ENCODE measurements around the gene CRYBA1. TPM values are rescaled to one million over a fixed set of nuclear protein-coding genes. Genes with fewer than 3 reads are reported as not detected.

CRYBA1 gene
- total and polyA plus RNA-seq, 2 of the 8 experiments (the other 6 are each of a cell fraction or from before 2014, with no cell fraction given) = not detected

DNA sequence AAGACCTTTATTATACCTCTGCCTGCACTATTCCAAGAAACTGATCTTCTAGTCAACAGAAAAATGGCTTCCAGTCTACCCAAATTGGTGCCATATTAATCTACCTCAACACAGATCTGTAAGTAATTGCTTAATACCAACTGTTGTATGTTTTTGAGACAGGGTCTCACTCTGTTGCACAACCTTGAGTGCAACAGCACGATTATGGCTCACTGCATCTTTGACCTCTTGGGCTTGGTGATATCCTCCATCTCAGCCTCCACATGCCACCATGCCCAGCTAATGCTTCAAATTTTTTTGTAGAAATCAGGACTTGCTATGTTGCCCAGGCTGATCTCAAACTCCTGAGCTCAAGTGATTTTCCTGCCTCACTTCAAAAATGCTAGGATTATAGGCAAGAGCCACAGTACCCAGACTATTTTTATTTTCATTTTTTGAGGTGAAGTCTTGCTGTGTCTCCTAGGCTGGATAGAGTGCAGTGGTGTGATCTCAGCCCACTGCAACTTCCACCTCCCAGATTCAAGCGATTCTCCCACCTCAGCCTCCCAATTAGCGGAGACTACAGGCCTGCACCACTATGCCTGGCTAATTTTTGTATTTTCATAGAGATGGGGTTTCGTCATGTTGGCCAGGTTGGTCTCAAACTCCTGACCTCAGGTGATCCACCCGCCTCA is 32.9 kb downstream of the CRYBA1 start:
- Histone ChIP-seq H4K91ac (replicated peaks; ENCODE audit: insufficient read length, low read length) (no peak overlapping the region), H3K18ac (ENCODE audit: extremely low read depth, low read length) (no peak overlapping the region), H3K9ac (replicated peaks in 1 of 4; ENCODE audit: extremely low read depth in 1 of 4, low read depth in 3 of 4, low read length in 3 of 4) (no peak overlapping the region), H4K20me1 (replicated peaks in 1 of 2; ENCODE audit: control insufficient read depth in 1 of 2, insufficient read depth in 2 of 2, low read length in 2 of 2) (peaks cover 32 to 48% of the 10 kb centered on the region in 2 experiments), H3K27me3 (replicated peaks in 1 of 4; ENCODE audit: control insufficient read depth in 3 of 4, extremely low read depth in 1 of 4, insufficient read depth in 3 of 4, low read length in 3 of 4) (no peaks in the 10 kb centered on the region), H3K27ac (ENCODE audit: low read depth, low read length) (no peak overlapping the region), H3K79me1 (ENCODE audit: low read depth, low read length) (peaks cover 6% of the 10 kb centered on the region), H3K4ac (replicated peaks; ENCODE audit: insufficient read length, low read depth, low read length) (no peak overlapping the region), H2AK5ac (ENCODE audit: low read depth, low read length) (no peak overlapping the region), H3K14ac (ENCODE audit: insufficient read length) (no peak overlapping the region), H2BK12ac (ENCODE audit: low read depth, low read length) (no peak overlapping the region), H3K9me3 (ENCODE audit: insufficient read depth in 2 of 2, low read depth in 1 of 2, low read length in 1 of 2) (no peaks in the 10 kb centered on the region), H3K23ac (ENCODE audit: insufficient read length) (no peak overlapping the region), H4K5ac (ENCODE audit: insufficient read length, low read depth, low read length) (no peak overlapping the region), H2BK20ac (ENCODE audit: low read length) (no peak overlapping the region), H3K79me2 (ENCODE audit: control insufficient read depth in 1 of 2, insufficient read depth in 2 of 2, low read length in 2 of 2) (peaks cover 71 to 98% of the 10 kb centered on the region in 2 experiments), H3K4me2 (ENCODE audit: insufficient read depth in 1 of 2, low read depth in 2 of 2, low read length in 2 of 2) (0 out of 4 replicates have a peak overlapping the region, but pooled peaks of 1 of the 2 experiments have one; percentile 7), H3K23me2 (ENCODE audit: low read depth, low read length) (no peaks in the 10 kb centered on the region), H2BK120ac (replicated peaks; ENCODE audit: low read depth, low read length) (no peak overlapping the region), H3K4me1 (replicated peaks in 1 of 4; ENCODE audit: control insufficient read depth in 3 of 4, insufficient read depth in 4 of 4, low read length in 3 of 4) (no peaks in the 10 kb centered on the region), H4K8ac (ENCODE audit: extremely low read depth, insufficient read depth, low read length) (no peak overlapping the region), H2BK15ac (ENCODE audit: low read length) (no peak overlapping the region), H2AFZ (ENCODE audit: low read length) (no peak overlapping the region), H3K36me3 (ENCODE audit: control insufficient read depth in 2 of 4, insufficient read depth in 4 of 4, low read length in 3 of 4) (peaks cover 8 to 71% (median 21%) of the 10 kb centered on the region in 4 experiments; a peak in 6 of 8 replicates), H2BK5ac (ENCODE audit: low read depth, low read length) (no peak overlapping the region), H3K4me3 (ENCODE audit: extremely low read depth in 1 of 4, insufficient read depth in 2 of 4, low read depth in 3 of 4, low read length in 4 of 4) (no peak overlapping the region), H3K56ac (replicated peaks; ENCODE audit: insufficient read length, low read depth, low read length) (no peak overlapping the region)
- 89% methylated on average over 5 of the region's 5 CpGs; no CpG with 5 or more reads in 1 of the 2 experiments for WGBS, 2 experiments (ENCODE audit: extremely low coverage in 1 of 2, insufficient coverage in 1 of 2, insufficient read length in 1 of 2, insufficient replicate concordance in 2 of 2, low coverage in 1 of 2, low lambda C conversion rate in 2 of 2, missing lambda C conversion rate in 1 of 2)
- no peak for DNase-seq (ENCODE audit: low read depth in 1 of 2, low spot score in 2 of 2)
- FAIRE-seq = no peak
- ChIA-PET POLR2A (ENCODE audit: partially characterized antibody) (interaction anchor here (1.9 to 9.7 kb wide), 3 partner anchors 8 to 12 kb away, joined by 4 to 83 read pairs (median 11); partner anchors contain the start of gene NUFIP2), CTCF (ENCODE audit: partially characterized antibody) (interaction anchor here (1.5 to 5.0 kb wide), 3 partner anchors 11 to 162 kb away, joined by 3 to 23 read pairs (median 5); no protein-coding TSS in a partner anchor)
- peak; percentile 25; the same call in 1 of the 2 replicates for TF ChIP-seq POLR2AphosphoS5 (IDR thresholded peaks at IDR 0.05; ENCODE audit: low read depth, low read length)
- no peak for TF ChIP-seq KDM5A (IDR thresholded peaks at IDR 0.05; ENCODE audit: low read length)
